HG03108 (cell line): ENCODE data around the gene NLRP5.
"Not testable (repeated sequence)": the region's sequence is repeated elsewhere in the genome, so short reads cannot be mapped to it uniquely, and the experiment has no call there.

Experiments
- ATAC-seq: cut with Tn5 transposase; IDR thresholded peaks from one replicate; pipeline ENCODE4 v1.9.1; 2021; ENCODE audit warnings: moderate library complexity; ENCODE audit not compliant: unreplicated experiment

The NLRP5 gene

GRCh38 chr19:55986487-55986886 is at the start of gene NLRP5:
TSS of gene NLRP5 (plus strand) at chr19:55986775.
- no peak for ATAC-seq

- ATAC-seq, result no peak
Observed at GRCh38 chr19:55939206-55939605, 47.4 kb upstream of the NLRP5 start.

GRCh38 chr19:55940306-55940705 is 46.3 kb upstream of the NLRP5 start:
- no peak for ATAC-seq

GRCh38 chr19:55947532-55947931 is 39.0 kb upstream of the NLRP5 start, which contains the start of gene NLRP8:
TSS of gene NLRP8 (plus strand) at chr19:55947832.
- no peak for ATAC-seq

- not testable (repeated sequence) for ATAC-seq
Observed at GRCh38 chr19:55950566-55950965, 36.0 kb upstream of the NLRP5 start.

GRCh38 chr19:55956431-55956830 is 30.1 kb upstream of the NLRP5 start:
- no peak for ATAC-seq

- ATAC-seq, result no peak
Observed at GRCh38 chr19:55958356-55958755, 28.2 kb upstream of the NLRP5 start.

- ATAC-seq, result no peak
Observed at GRCh38 chr19:55959996-55960675, 26.4 kb upstream of the NLRP5 start.

GRCh38 chr19:55962186-55962585 is 24.4 kb upstream of the NLRP5 start:
- no peak for ATAC-seq

- no peak for ATAC-seq
Observed at GRCh38 chr19:55973982-55974381, 12.6 kb upstream of the NLRP5 start.

- no peak for ATAC-seq
Observed at GRCh38 chr19:55980415-55980814, 6.2 kb upstream of the NLRP5 start.

GRCh38 chr19:55985254-55985653 is 1.3 kb upstream of the NLRP5 start:
- no peak for ATAC-seq

GRCh38 chr19:55990831-55991230 is 4.3 kb downstream of the NLRP5 start:
- no peak for ATAC-seq

GRCh38 chr19:55993492-55993891 is 6.9 kb downstream of the NLRP5 start:
- ATAC-seq, result no peak

- ATAC-seq, result no peak
Observed at GRCh38 chr19:56014765-56015164, 28.2 kb downstream of the NLRP5 start.

GRCh38 chr19:56015756-56016155 is 29.2 kb downstream of the NLRP5 start:
- no peak for ATAC-seq

- ATAC-seq, result not testable (repeated sequence)
Observed at GRCh38 chr19:56019325-56019724, 32.8 kb downstream of the NLRP5 start.

GRCh38 chr19:56020355-56020975 is 33.9 kb downstream of the NLRP5 start:
- not testable (repeated sequence) for ATAC-seq

- ATAC-seq, result no peak
Observed at GRCh38 chr19:56026769-56027168, 40.2 kb downstream of the NLRP5 start.

GRCh38 chr19:56053596-56053995 is 67.0 kb downstream of the NLRP5 start:
- ATAC-seq, result no peak

- no peak for ATAC-seq
Observed at GRCh38 chr19:56066152-56067023, 79.8 kb downstream of the NLRP5 start.

- ATAC-seq, result no peak
Observed at GRCh38 chr19:56069642-56070041, 83.1 kb downstream of the NLRP5 start.
